PC-9 (cell line): ENCODE measurements around the gene ZNG1F.
"Not testable (repeated sequence)": the region's sequence is repeated elsewhere in the genome, so short reads cannot be mapped to it uniquely, and the experiment has no call there.

ENCODE experiments used
- CTCF ChIP-seq: fragments of 200-600 bp; sonication (generic); conservative IDR thresholded peaks from 2 replicates; pipeline ENCODE4 v1.6.1; 2017; ENCODE audit warnings: mixed run types, antibody characterized with exemption, mild to moderate bottlenecking, moderate library complexity
- EZH2 ChIP-seq: fragments of 200-600 bp; sonication (generic); IDR thresholded peaks from 2 replicates; pipeline ENCODE4 v1.8.0; 2017; ENCODE audit warnings: antibody characterized with exemption, low read depth

- not testable (repeated sequence) for TF ChIP-seq EZH2, CTCF
Measured at GRCh38 chr9:41124250-41125108, 64.6 kb downstream of the ZNG1F start.
